ENCODE data around the gene CRACR2B. TPM values are rescaled to one million over a fixed set of nuclear protein-coding genes. Genes with fewer than 3 reads are reported as not detected.

Gene CRACR2B
- total RNA-seq, 2 experiments from 2014 or later: 12.7 to 13.7 TPM

GRCh38 chr11:828506-829175, 922 bp downstream of the CRACR2B start:
- CTCF ChIA-PET: no interaction called here
- Mint-ChIP-seq H3K4me3 (peak overlapping the region; percentile 70), H3K36me3 (ENCODE audit: low read depth) (peaks cover 7% of the 10 kb centered on the region), H3K9me3 (no peaks in the 10 kb centered on the region), H3K27me3 (peaks cover 38% of the 10 kb centered on the region), H3K4me1 (peaks cover 36% of the 10 kb centered on the region), H3K27ac (no peak overlapping the region)
- POLR2A ChIA-PET: interaction anchor here (1.1 to 8.3 kb wide), 4 partner anchors 9 to 20 kb away, joined by 3 to 74 read pairs (median 28); partner anchors contain the start of genes PNPLA2, POLR2L, RPLP2 and TSPAN4
- DNase-seq: no peak

DNA sequence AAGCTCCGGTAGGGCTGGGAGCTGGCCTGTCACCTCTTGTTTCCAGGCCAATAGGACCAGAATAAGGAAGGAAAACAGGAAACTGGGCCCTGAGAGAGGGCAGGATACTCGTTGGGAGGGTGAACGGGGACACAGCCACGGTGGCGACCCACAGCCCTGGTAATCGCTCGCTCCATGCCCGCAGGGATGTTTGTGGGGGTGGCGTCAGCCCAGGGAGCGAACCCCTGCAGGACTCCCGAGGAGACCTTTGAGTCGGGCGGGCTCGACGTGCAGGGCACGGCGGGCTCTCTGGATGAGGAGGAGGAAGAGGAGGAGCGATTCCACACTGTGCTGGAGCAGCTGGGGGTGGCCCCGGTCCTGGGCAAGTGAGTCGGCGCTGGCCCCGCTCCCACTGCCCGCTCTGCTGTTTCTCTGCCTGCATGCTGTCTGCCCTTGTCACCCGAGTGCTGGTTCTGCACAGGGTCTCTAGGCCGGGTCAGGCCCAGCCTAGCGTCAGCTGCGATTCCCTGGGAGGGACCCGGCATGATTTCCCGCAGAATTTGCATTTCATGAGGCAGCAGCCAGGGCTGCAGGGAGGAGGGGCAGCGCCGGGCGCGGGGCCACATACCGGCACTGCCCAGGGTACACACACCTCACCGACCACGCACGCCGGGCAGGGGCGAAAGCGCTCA, 1.6 kb downstream of the CRACR2B start:
- POLR2A ChIA-PET: interaction anchor here (1.1 to 8.3 kb wide), 5 partner anchors 10 to 20 kb away, joined by 3 to 74 read pairs (median 10); partner anchors contain the start of genes PNPLA2, POLR2L, RPLP2 and TSPAN4
- CTCF ChIA-PET: no interaction called here
- H3K9me3 Mint-ChIP-seq: no peaks in the 10 kb centered on the region
- peaks cover 42% of the 10 kb centered on the region for H3K4me1 Mint-ChIP-seq
- no peak for DNase-seq
- H3K36me3 Mint-ChIP-seq (ENCODE audit: low read depth): peaks cover 7% of the 10 kb centered on the region
- H3K27ac Mint-ChIP-seq: no peak overlapping the region
- H3K27me3 Mint-ChIP-seq: peaks cover 38% of the 10 kb centered on the region
- H3K4me3 Mint-ChIP-seq: no peak overlapping the region

- Mint-ChIP-seq H3K27ac (no peak overlapping the region), H3K4me3 (no peak overlapping the region), H3K27me3 (peaks cover 38% of the 10 kb centered on the region), H3K9me3 (no peaks in the 10 kb centered on the region), H3K36me3 (ENCODE audit: low read depth) (peaks cover 5% of the 10 kb centered on the region), H3K4me1 (peaks cover 42% of the 10 kb centered on the region)
- ChIA-PET POLR2A (interaction anchor here (1.1 to 8.3 kb wide), 4 partner anchors 10 to 21 kb away, joined by 3 to 74 read pairs (median 24); partner anchors contain the start of genes PNPLA2, POLR2L, RPLP2 and TSPAN4), CTCF (interaction anchor here (0.8 kb wide), 1 partner anchor 32 kb away, joined by 3 read pairs; the partner anchor contains the start of gene SLC25A22)
- DNase-seq: no peak
These were observed 2.2 kb downstream of the CRACR2B start for GRCh38 chr11:829847-830294.

GRCh38 chr11:830295-831117, 2.8 kb downstream of the CRACR2B start:
- ChIA-PET POLR2A (interaction anchor here (1.1 to 8.3 kb wide), 4 partner anchors 11 to 22 kb away, joined by 3 to 74 read pairs (median 28); partner anchors contain the start of genes PNPLA2, POLR2L, RPLP2 and TSPAN4), CTCF (interaction anchor here (0.8 to 1.3 kb wide), 2 partner anchors 13 to 32 kb away, joined by 3 read pairs; partner anchors contain the start of genes SLC25A22 and TSPAN4)
- Mint-ChIP-seq H3K9me3 (no peaks in the 10 kb centered on the region), H3K4me3 (no peak overlapping the region), H3K36me3 (ENCODE audit: low read depth) (no peaks in the 10 kb centered on the region), H3K27ac (no peak overlapping the region), H3K4me1 (peaks cover 42% of the 10 kb centered on the region), H3K27me3 (peaks cover 38% of the 10 kb centered on the region)
- peak; percentile 64 for DNase-seq

DNA sequence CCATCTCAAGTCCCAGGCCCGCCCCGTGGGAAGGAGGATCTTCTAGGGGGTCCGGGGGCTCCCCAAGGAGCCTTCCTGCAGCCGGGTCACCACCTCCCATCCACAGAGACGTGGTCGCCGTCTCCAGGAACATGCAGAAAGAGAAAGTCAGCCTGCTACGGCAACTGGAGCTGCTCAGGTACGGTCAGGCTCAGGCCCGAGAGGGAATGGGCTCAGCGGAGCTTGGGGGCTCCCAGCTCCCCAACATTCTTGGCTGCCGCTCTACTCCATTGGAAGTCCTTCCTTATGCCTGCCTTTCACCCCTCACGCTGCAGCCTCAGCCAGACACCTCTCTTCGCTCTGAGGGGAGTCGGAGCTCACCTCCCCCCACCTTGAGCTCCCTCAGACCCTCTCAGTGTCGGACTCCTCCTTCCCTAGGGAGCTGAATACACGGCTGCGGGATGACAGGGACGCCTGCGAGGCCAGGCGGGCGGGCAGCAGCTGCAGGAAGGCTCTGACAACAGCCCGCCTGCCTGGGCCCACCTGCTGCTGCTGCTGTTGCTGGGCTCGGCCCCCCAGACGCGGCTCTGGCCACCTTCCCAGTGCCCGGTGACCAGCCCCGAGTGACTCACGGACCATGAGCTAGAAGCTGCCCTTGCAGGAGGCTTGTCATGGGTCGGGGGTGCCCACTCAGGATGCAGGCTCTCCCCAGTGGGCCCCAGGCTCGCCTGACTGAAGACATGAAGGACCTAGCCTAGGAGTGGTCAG, 3.6 kb downstream of the CRACR2B start:
- Mint-ChIP-seq H3K27ac (no peak overlapping the region), H3K9me3 (no peaks in the 10 kb centered on the region), H3K4me1 (peaks cover 41% of the 10 kb centered on the region), H3K4me3 (peak overlapping the region; percentile 46), H3K36me3 (ENCODE audit: low read depth) (no peaks in the 10 kb centered on the region), H3K27me3 (peaks cover 38% of the 10 kb centered on the region)
- DNase-seq: no peak
- ChIA-PET POLR2A (interaction anchor here (0.6 to 8.3 kb wide), 4 partner anchors 10 to 22 kb away, joined by 3 to 74 read pairs (median 28); partner anchors contain the start of genes PNPLA2, POLR2L, RPLP2 and TSPAN4), CTCF (interaction anchor here (1.3 kb wide), 1 partner anchor 12 kb away, joined by 3 read pairs; the partner anchor contains the start of gene TSPAN4)

GRCh38 chr11:831961-832528, 4.3 kb downstream of the CRACR2B start:
- Mint-ChIP-seq H3K27ac (no peak overlapping the region), H3K4me1 (peaks cover 36% of the 10 kb centered on the region), H3K27me3 (peaks cover 38% of the 10 kb centered on the region), H3K9me3 (no peaks in the 10 kb centered on the region), H3K36me3 (ENCODE audit: low read depth) (no peaks in the 10 kb centered on the region), H3K4me3 (peak overlapping the region; percentile 46)
- ChIA-PET CTCF (no interaction called here), POLR2A (interaction anchor here (0.6 to 8.3 kb wide), 5 partner anchors 9 to 23 kb away, joined by 3 to 74 read pairs (median 25); partner anchors contain the start of genes PNPLA2, POLR2L, RPLP2 and TSPAN4)
- DNase-seq: no peak

DNA sequence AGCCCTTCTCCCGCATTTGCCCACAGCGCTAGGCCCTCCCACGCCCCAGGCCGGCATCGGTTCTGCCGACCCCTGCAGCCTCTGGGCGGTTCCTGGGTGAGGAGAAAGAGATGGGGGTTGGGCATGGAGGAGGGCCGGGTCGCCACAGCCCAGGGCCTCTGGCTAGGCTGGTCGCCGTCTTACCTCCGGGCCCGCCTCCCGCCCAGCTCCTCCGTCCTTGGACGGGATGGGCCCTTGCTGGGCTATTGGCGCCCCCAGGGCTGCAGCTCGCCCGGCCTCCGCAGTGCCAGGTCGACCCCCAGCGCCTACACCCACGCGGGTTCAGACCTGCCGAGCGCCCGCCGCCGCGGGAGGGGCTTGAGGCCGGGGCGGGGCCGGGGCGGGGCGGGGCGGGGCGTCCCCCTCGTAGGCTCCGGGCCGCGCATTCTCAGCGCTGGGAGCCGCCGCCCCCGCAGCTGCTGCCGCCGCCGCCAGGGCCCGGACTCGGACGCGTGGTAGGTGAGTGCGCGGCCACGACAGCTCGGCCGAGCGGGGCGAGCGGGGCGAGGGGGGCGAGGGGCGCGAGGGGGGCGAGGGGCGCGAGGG, 4.9 kb downstream of the CRACR2B start, which contains the start of gene CD151:
TSS of gene CD151 (plus strand) at position 424 of the 585 bp plus-strand sequence. CDS start 3,118 bp downstream, outside the sequence.
- Mint-ChIP-seq H3K27ac (no peak within 1 kb of the TSS), H3K4me3 (peak within 1 kb of the TSS; percentile 47), H3K4me1 (peaks cover 36% of the 10 kb centered on the region), H3K9me3 (no peaks in the 10 kb centered on the region), H3K27me3 (peaks cover 36% of the 10 kb centered on the region), H3K36me3 (ENCODE audit: low read depth) (peaks cover 3% of the 10 kb centered on the region)
- peak; percentile 61 for DNase-seq
- ChIA-PET POLR2A (interaction anchor here (2.8 to 8.3 kb wide), 3 partner anchors 10 to 24 kb away, joined by 12 to 74 read pairs (median 25); partner anchors contain the start of genes PNPLA2, POLR2L, RPLP2 and TSPAN4), CTCF (no interaction called here)

- CTCF ChIA-PET: no interaction called here
- Mint-ChIP-seq H3K4me3 (peak overlapping the region; percentile 47), H3K36me3 (ENCODE audit: low read depth) (peaks cover 5% of the 10 kb centered on the region), H3K27ac (no peak overlapping the region), H3K9me3 (no peaks in the 10 kb centered on the region), H3K4me1 (peaks cover 29% of the 10 kb centered on the region), H3K27me3 (peaks cover 29% of the 10 kb centered on the region)
- POLR2A ChIA-PET: interaction anchor here (1.2 to 8.3 kb wide), 4 partner anchors 10 to 24 kb away, joined by 4 to 74 read pairs (median 18); partner anchors contain the start of genes PNPLA2, POLR2L, RPLP2 and TSPAN4
- DNase-seq: peak; percentile 42
These were observed 5.5 kb downstream of the CRACR2B start for GRCh38 chr11:833114-833791.

DNA sequence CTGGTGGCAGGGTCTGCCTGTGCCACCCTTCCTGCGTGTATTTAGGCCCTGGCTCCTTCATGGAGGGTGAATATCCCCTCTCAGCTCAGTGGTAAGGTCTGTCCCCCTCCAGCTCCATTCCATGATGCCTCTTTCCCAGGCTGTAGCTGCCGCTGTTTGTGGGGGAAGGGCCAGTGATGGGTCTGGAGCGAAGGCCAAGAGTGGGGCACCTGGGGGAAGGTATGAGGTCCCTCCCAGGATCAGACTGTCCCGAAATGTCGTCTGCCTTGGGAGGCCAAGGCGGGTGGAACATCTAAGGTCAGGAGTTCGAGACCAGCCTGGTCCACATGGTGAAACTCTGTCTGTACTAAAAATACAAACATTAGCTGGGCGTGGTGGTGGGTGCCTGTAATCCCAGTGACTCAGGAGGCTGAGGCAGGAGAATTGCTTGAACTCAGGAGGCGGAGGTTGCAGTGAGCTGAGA, 6.2 kb downstream of the CRACR2B start:
- Mint-ChIP-seq H3K4me1 (peaks cover 25% of the 10 kb centered on the region), H3K27me3 (peaks cover 23% of the 10 kb centered on the region), H3K27ac (no peak overlapping the region), H3K4me3 (peak overlapping the region; percentile 47), H3K36me3 (ENCODE audit: low read depth) (peaks cover 9% of the 10 kb centered on the region), H3K9me3 (no peaks in the 10 kb centered on the region)
- no peak for DNase-seq
- CTCF ChIA-PET: no interaction called here
- POLR2A ChIA-PET: interaction anchor here (1.2 to 8.3 kb wide), 3 partner anchors 9 to 23 kb away, joined by 4 to 74 read pairs (median 25); partner anchors contain the start of genes PNPLA2, POLR2L and TSPAN4

DNA sequence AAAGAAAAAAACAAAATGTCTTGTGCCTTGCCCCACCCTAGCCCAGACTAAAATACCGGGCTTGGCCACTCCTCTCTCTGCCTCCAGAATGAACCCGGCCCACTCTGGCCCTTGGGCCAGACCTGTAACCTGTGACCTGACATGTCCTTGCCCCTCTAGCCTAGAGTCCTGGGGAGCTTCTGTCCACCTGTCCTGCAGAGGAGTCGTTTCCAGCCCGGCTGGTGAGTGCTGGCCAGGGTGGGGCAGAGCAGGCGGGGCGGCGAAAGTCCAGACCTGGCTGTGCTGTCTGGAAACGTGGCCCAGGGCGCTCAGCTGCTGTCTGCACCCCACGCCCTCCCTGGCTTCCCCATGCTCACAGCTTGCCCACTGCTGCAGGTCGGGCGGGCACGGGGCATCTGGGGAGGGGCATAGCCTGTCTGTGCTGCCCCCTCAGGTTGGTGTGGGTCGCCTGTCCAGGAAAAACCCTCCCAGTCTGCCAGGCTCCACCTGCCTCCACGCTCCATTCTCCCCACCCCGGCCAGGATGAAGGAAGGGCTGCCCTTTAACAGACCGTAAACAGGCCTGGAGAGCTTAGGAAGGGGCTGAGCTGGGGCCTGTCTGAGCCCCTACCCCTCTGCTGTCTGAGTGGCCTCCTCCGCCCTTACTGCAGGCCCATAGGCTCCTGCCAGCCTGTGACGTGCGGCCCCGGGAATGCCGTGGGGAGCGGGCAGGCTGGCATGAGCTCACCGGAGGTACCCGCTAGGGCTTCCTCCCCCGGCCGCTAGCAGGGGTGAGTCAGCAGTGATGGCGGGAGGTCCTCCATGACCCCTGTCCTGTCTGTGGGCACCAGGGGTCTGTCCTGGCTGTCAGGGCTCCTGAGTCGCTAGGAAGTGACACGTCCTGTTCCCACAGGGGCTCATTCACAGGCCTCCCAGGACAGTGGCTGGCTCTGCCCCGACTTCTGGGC, 6.9 kb downstream of the CRACR2B start:
- no peak overlapping the region for H3K4me3 Mint-ChIP-seq
- H3K9me3 Mint-ChIP-seq: no peaks in the 10 kb centered on the region
- ChIA-PET POLR2A (interaction anchor here (1.2 to 8.3 kb wide), 4 partner anchors 8 to 25 kb away, joined by 4 to 74 read pairs (median 14); partner anchors contain the start of genes PNPLA2, POLR2L, RPLP2 and TSPAN4), CTCF (no interaction called here)
- no peak overlapping the region for H3K27ac Mint-ChIP-seq
- peaks cover 12% of the 10 kb centered on the region for H3K36me3 Mint-ChIP-seq (ENCODE audit: low read depth)
- H3K4me1 Mint-ChIP-seq: peaks cover 18% of the 10 kb centered on the region
- no peak for DNase-seq
- H3K27me3 Mint-ChIP-seq: peaks cover 16% of the 10 kb centered on the region
